GM12878 (cell line): ENCODE results near the gene CLDN6. TPM values are rescaled to one million over a fixed set of nuclear protein-coding genes. Genes with fewer than 3 reads are reported as not detected.
A peak's percentile ranks its signal among the peaks of the same experiment; 100 is the strongest.

Experiments used
- BACH1 ChIP-seq: fragments of 450-650 bp; IDR thresholded peaks from 2 replicates; pipeline ENCODE4 v1.6.1; 2017; ENCODE audit warnings: mild to moderate bottlenecking, borderline replicate concordance
- CREM ChIP-seq: IDR thresholded peaks from 2 replicates; pipeline ENCODE4 v1.6.1; 2014; ENCODE audit warnings: antibody characterized with exemption, low read depth
- EGR1 ChIP-seq, 2 experiments: IDR thresholded peaks; 1 replicate in 1 of 2; 2 replicates in 1 of 2; pipeline ENCODE4 v1.6.1; 2011 to 2012; ENCODE audit warnings: low read depth in 2 of 2, low read length in 2 of 2, borderline replicate concordance in 1 of 2, mild to moderate bottlenecking in 1 of 2, moderate library complexity in 1 of 2
- EZH2 ChIP-seq: IDR thresholded peaks from 2 replicates; pipeline ENCODE4 v1.6.1; 2012; ENCODE audit warnings: low read depth, mild to moderate bottlenecking, control low read depth, inconsistent platforms, low read length, borderline replicate concordance; ENCODE audit not compliant: control insufficient read depth
- IKZF1 ChIP-seq: fragments of 450-650 bp; conservative IDR thresholded peaks from 2 replicates; pipeline ENCODE4 v1.6.1; 2017; ENCODE audit warnings: antibody characterized with exemption, mild to moderate bottlenecking
- IKZF2 ChIP-seq, 2 experiments: fragments of 450-650 bp; IDR thresholded peaks; 2 replicates each; pipeline ENCODE4 v1.6.1; 2017; ENCODE audit warnings: mild to moderate bottlenecking in 2 of 2, moderate library complexity in 2 of 2
- JUND ChIP-seq: IDR thresholded peaks from 2 replicates; pipeline ENCODE4 v1.6.1; 2012; ENCODE audit warnings: low read depth, mild to moderate bottlenecking, low read length, improper control_type of control experiment, moderate library complexity
- NFIC ChIP-seq: IDR thresholded peaks from 2 replicates; pipeline ENCODE4 v1.6.1; 2012; ENCODE audit warnings: low read depth, mild to moderate bottlenecking, inconsistent platforms, low read length, moderate library complexity
- NR2C1 ChIP-seq: fragments of 450-650 bp; IDR thresholded peaks from 2 replicates; pipeline ENCODE4 v1.6.1; 2017; ENCODE audit warnings: antibody characterized with exemption, mild to moderate bottlenecking, moderate library complexity
- POLR2AphosphoS2 ChIP-seq: IDR thresholded peaks from 2 replicates; pipeline ENCODE4 v1.6.1; 2011; ENCODE audit warnings: low read depth, mild to moderate bottlenecking, low read length, improper control_type of control experiment, moderate library complexity
- POLR2AphosphoS5 ChIP-seq: IDR thresholded peaks from 2 replicates; pipeline ENCODE4 v1.6.1; 2011; ENCODE audit warnings: mild to moderate bottlenecking, low read length, inconsistent platforms
- RELA ChIP-seq: fragments of 450-650 bp; IDR thresholded peaks from 2 replicates; pipeline ENCODE4 v1.8.0; 2014; ENCODE audit warnings: borderline replicate concordance; ENCODE audit not compliant: partially characterized antibody
- SMAD1 ChIP-seq: fragments of 450-650 bp; IDR thresholded peaks from 2 replicates; pipeline ENCODE4 v1.6.1; 2018; ENCODE audit warnings: mild to moderate bottlenecking, low read depth; ENCODE audit not compliant: partially characterized antibody
- SPI1 ChIP-seq: IDR thresholded peaks from 2 replicates; pipeline ENCODE4 v1.6.1; 2011; ENCODE audit warnings: low read depth, mild to moderate bottlenecking, low read length, moderate library complexity, borderline replicate concordance; ENCODE audit not compliant: insufficient read depth
- ZBED1 ChIP-seq: IDR thresholded peaks from 2 replicates; pipeline ENCODE4 v1.6.1; 2016; ENCODE audit warnings: borderline replicate concordance
- polyA plus RNA-seq, 11 experiments: library from polyadenylated mRNA; depleted of rRNA in 4 of 11; unstranded in 6 of 11; stranded (reverse) in 5 of 11; fragments of >200 nt; fragmentation: Nextera tagmentation in 4 of 11; fragmentation: Illumina TruSeq in 1 of 11; extraction: Ambion mirVana in 4 of 11; extraction: Trizol in 1 of 11; gene quantifications; 1 replicate in 1 of 11; 2 replicates in 10 of 11; pipeline versions ENCODE4 v1.2.1 to v1.2.3, GENCODE V29; 2011 to 2016; ENCODE audit warnings: inconsistent platforms in 2 of 11, missing spikeins in 2 of 11, low read depth in 1 of 11
- total RNA-seq, 4 experiments: library from RNA; depleted of rRNA in 3 of 4; stranded (reverse); fragments of >200 nt in 3 of 4; fragmentation: Illumina TruSeq in 1 of 4; extraction: Trizol in 1 of 4; gene quantifications; 2 replicates each; pipeline versions ENCODE4 v1.2.1 to v1.2.3, GENCODE V29; 2013 to 2021
- TF ChIP-seq, protein P1 (sequence below): IDR thresholded peaks from 2 replicates; pipeline ENCODE4 v1.6.1; 2011; ENCODE audit warnings: low read depth, low read length, improper control_type of control experiment, borderline replicate concordance
- TF ChIP-seq, protein P2 (sequence below): fragments of 450-650 bp; IDR thresholded peaks from 2 replicates; pipeline ENCODE4 v1.6.1; 2017; ENCODE audit warnings: low read depth, mild to moderate bottlenecking, moderate library complexity
- TF ChIP-seq, protein P3 (sequence below): fragments of 450-650 bp; IDR thresholded peaks from 2 replicates; pipeline ENCODE4 v1.6.1; 2017; ENCODE audit warnings: mild to moderate bottlenecking, moderate library complexity
- TF ChIP-seq, protein P4 (sequence below): fragments of 450-650 bp; IDR thresholded peaks from 2 replicates; pipeline ENCODE4 v1.6.1; 2016; ENCODE audit warnings: mild to moderate bottlenecking
- TF ChIP-seq, protein P5 (sequence below): fragments of 450-650 bp; IDR thresholded peaks from 2 replicates; pipeline ENCODE4 v1.6.1; 2014; ENCODE audit warnings: mild to moderate bottlenecking

CLDN6 gene
- total and polyA plus RNA-seq, 10 of the 15 experiments (the other 5 are each of a cell fraction or from before 2014, with no cell fraction given): 0.15 to 0.26 (median 0.23) TPM; not detected in 7

DNA sequence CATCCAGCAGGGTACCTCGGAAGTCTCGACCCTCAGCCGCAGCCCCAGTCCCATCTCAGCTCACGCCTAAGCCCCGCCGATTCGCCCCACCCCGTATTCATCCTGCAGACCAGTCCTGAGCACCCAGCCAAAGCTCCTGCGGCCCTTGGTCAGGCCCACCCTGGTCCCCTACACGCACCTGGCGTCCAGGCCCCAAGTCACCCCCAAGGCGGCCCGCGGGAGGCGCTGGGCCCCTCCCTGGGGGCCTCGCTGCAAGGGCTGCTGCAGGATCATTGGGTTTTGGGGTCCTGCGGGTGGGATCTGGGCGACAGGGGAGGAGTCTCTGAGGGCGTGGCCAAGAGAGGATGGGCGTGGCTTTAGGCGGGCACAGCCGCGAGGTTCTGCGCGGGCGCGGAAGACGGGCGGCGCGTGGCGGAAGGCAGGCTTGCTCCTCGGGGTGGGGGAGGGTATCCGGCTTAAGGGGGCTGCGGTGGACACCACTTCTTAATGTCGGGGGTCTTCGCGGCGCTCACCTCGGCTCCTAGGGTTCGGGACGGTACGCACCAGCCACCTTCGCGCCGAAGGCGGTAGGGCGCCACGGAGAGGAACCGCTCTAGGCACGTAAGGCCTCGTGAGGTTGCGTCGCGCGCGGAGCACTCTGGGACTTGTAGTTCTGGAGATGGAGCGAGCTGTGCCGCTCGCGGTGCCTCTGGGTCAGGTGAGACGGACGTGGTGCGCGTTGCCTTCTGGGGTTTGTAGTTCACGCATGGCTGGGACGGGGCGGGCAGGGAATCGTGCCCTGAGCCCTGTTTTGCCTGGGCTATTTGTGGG is 5.9 kb upstream of the CLDN6 start, which contains the start of the genes HCFC1R1 and THOC6 (continued):
- TF ChIP-seq, protein P1, sequence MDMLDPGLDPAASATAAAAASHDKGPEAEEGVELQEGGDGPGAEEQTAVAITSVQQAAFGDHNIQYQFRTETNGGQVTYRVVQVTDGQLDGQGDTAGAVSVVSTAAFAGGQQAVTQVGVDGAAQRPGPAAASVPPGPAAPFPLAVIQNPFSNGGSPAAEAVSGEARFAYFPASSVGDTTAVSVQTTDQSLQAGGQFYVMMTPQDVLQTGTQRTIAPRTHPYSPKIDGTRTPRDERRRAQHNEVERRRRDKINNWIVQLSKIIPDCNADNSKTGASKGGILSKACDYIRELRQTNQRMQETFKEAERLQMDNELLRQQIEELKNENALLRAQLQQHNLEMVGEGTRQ: peak; percentile 85
- TF ChIP-seq, protein P2, sequence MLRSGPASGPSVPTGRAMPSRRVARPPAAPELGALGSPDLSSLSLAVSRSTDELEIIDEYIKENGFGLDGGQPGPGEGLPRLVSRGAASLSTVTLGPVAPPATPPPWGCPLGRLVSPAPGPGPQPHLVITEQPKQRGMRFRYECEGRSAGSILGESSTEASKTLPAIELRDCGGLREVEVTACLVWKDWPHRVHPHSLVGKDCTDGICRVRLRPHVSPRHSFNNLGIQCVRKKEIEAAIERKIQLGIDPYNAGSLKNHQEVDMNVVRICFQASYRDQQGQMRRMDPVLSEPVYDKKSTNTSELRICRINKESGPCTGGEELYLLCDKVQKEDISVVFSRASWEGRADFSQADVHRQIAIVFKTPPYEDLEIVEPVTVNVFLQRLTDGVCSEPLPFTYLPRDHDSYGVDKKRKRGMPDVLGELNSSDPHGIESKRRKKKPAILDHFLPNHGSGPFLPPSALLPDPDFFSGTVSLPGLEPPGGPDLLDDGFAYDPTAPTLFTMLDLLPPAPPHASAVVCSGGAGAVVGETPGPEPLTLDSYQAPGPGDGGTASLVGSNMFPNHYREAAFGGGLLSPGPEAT: peak; percentile 72; the same call in 1 of the 2 replicates
- TF ChIP-seq, protein P3, sequence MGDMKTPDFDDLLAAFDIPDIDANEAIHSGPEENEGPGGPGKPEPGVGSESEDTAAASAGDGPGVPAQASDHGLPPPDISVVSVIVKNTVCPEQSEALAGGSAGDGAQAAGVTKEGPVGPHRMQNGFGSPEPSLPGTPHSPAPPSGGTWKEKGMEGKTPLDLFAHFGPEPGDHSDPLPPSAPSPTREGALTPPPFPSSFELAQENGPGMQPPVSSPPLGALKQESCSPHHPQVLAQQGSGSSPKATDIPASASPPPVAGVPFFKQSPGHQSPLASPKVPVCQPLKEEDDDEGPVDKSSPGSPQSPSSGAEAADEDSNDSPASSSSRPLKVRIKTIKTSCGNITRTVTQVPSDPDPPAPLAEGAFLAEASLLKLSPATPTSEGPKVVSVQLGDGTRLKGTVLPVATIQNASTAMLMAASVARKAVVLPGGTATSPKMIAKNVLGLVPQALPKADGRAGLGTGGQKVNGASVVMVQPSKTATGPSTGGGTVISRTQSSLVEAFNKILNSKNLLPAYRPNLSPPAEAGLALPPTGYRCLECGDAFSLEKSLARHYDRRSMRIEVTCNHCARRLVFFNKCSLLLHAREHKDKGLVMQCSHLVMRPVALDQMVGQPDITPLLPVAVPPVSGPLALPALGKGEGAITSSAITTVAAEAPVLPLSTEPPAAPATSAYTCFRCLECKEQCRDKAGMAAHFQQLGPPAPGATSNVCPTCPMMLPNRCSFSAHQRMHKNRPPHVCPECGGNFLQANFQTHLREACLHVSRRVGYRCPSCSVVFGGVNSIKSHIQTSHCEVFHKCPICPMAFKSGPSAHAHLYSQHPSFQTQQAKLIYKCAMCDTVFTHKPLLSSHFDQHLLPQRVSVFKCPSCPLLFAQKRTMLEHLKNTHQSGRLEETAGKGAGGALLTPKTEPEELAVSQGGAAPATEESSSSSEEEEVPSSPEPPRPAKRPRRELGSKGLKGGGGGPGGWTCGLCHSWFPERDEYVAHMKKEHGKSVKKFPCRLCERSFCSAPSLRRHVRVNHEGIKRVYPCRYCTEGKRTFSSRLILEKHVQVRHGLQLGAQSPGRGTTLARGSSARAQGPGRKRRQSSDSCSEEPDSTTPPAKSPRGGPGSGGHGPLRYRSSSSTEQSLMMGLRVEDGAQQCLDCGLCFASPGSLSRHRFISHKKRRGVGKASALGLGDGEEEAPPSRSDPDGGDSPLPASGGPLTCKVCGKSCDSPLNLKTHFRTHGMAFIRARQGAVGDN: peak; percentile 50; the same call in 1 of the 2 replicates
- TF ChIP-seq IKZF2 (IDR thresholded peaks at IDR 0.05): no peak
- no peak for TF ChIP-seq ZBED1
- TF ChIP-seq, protein P4, sequence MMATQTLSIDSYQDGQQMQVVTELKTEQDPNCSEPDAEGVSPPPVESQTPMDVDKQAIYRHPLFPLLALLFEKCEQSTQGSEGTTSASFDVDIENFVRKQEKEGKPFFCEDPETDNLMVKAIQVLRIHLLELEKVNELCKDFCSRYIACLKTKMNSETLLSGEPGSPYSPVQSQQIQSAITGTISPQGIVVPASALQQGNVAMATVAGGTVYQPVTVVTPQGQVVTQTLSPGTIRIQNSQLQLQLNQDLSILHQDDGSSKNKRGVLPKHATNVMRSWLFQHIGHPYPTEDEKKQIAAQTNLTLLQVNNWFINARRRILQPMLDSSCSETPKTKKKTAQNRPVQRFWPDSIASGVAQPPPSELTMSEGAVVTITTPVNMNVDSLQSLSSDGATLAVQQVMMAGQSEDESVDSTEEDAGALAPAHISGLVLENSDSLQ: peak; percentile 53; the same call in 1 of the 2 replicates
- TF ChIP-seq EGR1 (IDR thresholded peaks at IDR 0.05; ENCODE audit: borderline replicate concordance in 1 of 2, low read depth in 2 of 2, low read length in 2 of 2): peak; percentile 36 to 95; a peak in 2 of 3 replicates
- TF ChIP-seq IKZF1: peak; percentile 99
- peak; percentile 61; the same call in 1 of the 2 replicates for TF ChIP-seq SPI1
- peak; percentile 96 for TF ChIP-seq CREM
- peak; percentile 44 for TF ChIP-seq SMAD1
- TF ChIP-seq, protein P5, sequence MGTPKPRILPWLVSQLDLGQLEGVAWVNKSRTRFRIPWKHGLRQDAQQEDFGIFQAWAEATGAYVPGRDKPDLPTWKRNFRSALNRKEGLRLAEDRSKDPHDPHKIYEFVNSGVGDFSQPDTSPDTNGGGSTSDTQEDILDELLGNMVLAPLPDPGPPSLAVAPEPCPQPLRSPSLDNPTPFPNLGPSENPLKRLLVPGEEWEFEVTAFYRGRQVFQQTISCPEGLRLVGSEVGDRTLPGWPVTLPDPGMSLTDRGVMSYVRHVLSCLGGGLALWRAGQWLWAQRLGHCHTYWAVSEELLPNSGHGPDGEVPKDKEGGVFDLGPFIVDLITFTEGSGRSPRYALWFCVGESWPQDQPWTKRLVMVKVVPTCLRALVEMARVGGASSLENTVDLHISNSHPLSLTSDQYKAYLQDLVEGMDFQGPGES: no peak; the same call in 1 of the 2 replicates
- TF ChIP-seq EZH2: no peak
- peak; percentile 90 for TF ChIP-seq POLR2AphosphoS5
- TF ChIP-seq POLR2AphosphoS2: peak; percentile 86
- peak; percentile 84 for TF ChIP-seq NR2C1
- peak; percentile 71; the same call in 1 of the 2 replicates for TF ChIP-seq BACH1
- no peak for TF ChIP-seq JUND
- peak; percentile 77 for TF ChIP-seq RELA
- TF ChIP-seq NFIC: no peak
